ENCODE data around the gene ADCY3.

Gene ADCY3

DNA sequence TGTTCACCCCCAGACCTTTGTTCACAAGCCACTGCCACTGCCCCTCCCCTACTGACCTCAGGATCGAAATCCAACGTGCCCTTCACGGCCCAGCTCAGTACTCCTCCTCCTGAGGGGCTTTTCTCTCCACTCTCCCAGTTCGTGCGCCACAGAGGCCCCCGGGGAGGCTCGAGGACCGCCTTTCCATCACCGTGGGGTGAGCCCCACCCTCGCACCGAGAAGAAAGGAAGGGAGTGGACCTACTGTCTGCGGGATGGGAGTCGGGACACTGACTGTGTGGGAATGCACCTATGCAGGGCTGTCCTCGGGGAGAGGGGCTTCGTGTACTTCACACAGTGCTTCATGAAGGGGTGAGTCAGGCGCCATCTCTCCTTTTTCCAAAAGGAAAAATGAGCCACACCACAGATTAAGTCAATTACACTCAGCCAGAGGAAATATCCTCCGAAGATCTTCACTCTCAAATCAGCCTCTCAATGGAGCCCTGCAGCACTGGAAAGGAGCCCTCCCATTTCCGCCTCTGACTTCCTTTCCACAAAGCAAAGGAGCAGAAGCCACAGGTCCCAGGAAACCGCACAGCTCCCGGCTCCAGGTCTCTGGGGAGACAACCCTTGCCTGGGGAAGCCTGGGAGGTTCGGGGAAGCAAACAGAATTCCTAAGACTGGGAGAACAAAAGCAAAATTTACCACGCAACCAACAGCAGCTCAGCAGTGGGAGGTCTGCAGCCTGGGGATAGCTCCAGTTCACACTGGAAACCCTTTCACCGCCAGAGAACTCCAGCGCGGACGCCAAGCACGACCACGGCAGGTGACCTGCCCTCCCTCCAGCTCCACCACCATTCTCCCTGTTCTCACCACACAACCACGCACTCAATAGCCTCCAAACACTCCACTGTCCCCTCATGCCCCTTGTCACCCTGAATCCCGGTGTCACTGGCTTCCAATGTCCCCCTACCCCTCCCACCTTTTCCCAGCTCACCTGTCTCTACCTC lies 21.6 kb downstream of the ADCY3 start:
- no peak for DNase-seq (ENCODE audit: low spot score)
- TF ChIP-seq CTCF (IDR thresholded peaks at IDR 0.05) = no peak
- Histone ChIP-seq H3K4me3 (no peak overlapping the region), H3K27ac (no peak overlapping the region)

- no peak for DNase-seq (ENCODE audit: low spot score)
- H3K27ac ChIP-seq = no peak overlapping the region
- no peak overlapping the region for H3K4me3 ChIP-seq
- TF ChIP-seq CTCF (IDR thresholded peaks at IDR 0.05) = no peak
Measured at GRCh38 chr2:24894750-24895149, 25.3 kb downstream of the ADCY3 start.

DNA sequence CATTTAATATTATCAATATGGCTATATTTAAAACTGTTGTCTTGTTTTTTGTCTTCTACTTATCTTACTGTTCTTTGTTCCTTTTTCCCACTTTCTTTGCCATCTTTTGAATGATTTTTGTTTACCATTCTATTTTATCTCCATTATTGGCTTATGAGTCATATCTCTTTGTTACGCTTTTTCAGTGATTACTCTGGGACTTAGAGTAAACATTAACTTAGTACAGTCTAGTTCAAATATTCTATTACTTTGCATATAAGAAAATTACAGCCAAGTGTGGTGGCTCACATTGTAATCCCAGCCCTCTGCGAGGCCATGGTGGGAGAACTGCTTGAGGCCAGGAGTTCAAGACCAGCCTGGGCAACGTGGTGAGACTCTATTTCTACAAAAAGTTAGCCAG lies 26.1 kb downstream of the ADCY3 start:
- Histone ChIP-seq H3K4me3 (no peak overlapping the region), H3K27ac (no peak overlapping the region)
- DNase-seq (ENCODE audit: low spot score) = no peak
- no peak for TF ChIP-seq CTCF (IDR thresholded peaks at IDR 0.05)

- no peak for DNase-seq (ENCODE audit: low spot score)
- no peak for TF ChIP-seq CTCF (IDR thresholded peaks at IDR 0.05)
- Histone ChIP-seq H3K27ac (no peak overlapping the region), H3K4me3 (no peak overlapping the region)
Measured at GRCh38 chr2:24892928-24893327, 27.1 kb downstream of the ADCY3 start.

DNA sequence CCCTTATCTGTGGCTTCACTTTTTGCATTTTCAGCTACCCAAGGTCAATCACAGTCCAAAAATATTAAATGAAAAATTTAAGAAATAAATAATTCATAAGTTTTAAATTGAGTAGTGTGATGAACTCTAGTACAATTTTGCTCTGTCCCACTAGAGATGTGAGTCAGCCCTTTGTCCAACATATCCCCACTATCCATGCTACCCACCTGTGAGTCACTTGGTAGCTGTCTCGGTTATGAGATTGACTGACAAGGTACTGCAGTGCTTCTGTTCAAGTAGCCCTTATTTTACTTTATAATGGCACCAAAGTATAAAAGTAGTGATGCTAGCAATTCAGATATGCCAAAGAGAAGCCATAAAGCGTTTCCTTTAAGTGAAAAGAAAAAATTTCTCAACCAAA lies 28.8 kb downstream of the ADCY3 start:
- no peak overlapping the region for H3K27ac ChIP-seq
- no peak overlapping the region for H3K4me3 ChIP-seq
- no peak for TF ChIP-seq CTCF (IDR thresholded peaks at IDR 0.05)
- no peak for DNase-seq (ENCODE audit: low spot score)

DNA sequence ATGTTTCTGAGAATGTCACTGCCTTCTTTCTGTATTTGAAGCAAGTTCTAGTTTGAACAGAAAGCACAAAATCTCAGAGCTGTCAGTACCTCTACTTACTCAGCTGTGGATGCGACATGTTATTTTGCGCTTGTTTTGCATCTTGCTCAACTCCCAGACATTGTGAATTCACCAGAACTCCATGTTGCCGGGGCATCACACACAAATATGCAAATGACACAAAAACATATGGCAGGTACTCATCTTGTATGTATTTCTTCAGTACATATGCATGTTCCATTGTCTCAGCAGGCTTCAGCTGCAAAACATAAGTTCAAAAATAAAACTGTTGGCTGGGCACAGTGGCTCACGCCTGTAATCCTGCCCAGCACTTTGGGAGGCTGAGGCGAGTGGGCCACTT lies 30.8 kb downstream of the ADCY3 start:
- DNase-seq (ENCODE audit: low spot score) = peak; percentile 40
- Histone ChIP-seq H3K27ac (no peak overlapping the region), H3K4me3 (no peak overlapping the region)
- TF ChIP-seq CTCF (IDR thresholded peaks at IDR 0.05) = no peak

GRCh38 chr2:24888177-24888576 lies 31.9 kb downstream of the ADCY3 start:
- TF ChIP-seq CTCF (IDR thresholded peaks at IDR 0.05) = no peak
- DNase-seq (ENCODE audit: low spot score) = no peak
- H3K4me3 ChIP-seq = no peak overlapping the region
- no peak overlapping the region for H3K27ac ChIP-seq

Measured in coronary artery (tissue), 2 donors.